ENCODE measurements around the gene PDZD2. TPM values are rescaled to one million over a fixed set of nuclear protein-coding genes. Genes with fewer than 3 reads are reported as not detected.

The PDZD2 gene
- not detected in 2 replicates for total RNA-seq (2021)
- percentile 0 among the genes with signal in this experiment for Bru-seq, nascent RNA
- percentile 1 among the genes with signal in this experiment for BruChase-seq, experiment 1, labeled RNA remaining after a 2-hour chase
- BruChase-seq, experiment 2, labeled RNA remaining after a 6-hour chase, result percentile 0 among the genes with signal in this experiment
- long read RNA-seq, partial matches to known transcripts, result 0 of 14 reads
- long read RNA-seq, other reads (novel, unspliced or antisense), result 14 of 14 reads

GRCh38 chr5:31638748-31639418 is at the start of gene PDZD2:
PDZD2 (plus strand) TSS chr5:31639131.
- POLR2A ChIA-PET (ENCODE audit: unreplicated experiment), result no interaction called here

GRCh38 chr5:31593665-31594064 is 45.3 kb upstream of the PDZD2 start:
- Histone ChIP-seq H3K4me1 (replicated peaks; ENCODE audit: insufficient read depth) (no peaks in the 10 kb centered on the region), H3K27me3 (ENCODE audit: insufficient read depth, low read depth) (peaks cover 94% of the 10 kb centered on the region), H3K4me3 (no peak overlapping the region), H4K20me1 (ENCODE audit: insufficient read depth) (no peaks in the 10 kb centered on the region), H3K36me3 (ENCODE audit: low read depth) (no peaks in the 10 kb centered on the region), H3K79me2 (ENCODE audit: low read depth) (no peaks in the 10 kb centered on the region), H3K4me2 (no peak overlapping the region), H3K27ac (no peak overlapping the region), H3K9me3 (ENCODE audit: insufficient read depth, low read depth) (no peaks in the 10 kb centered on the region), H2AFZ (no peak overlapping the region), H3K9me2 (ENCODE audit: insufficient read depth) (no peaks in the 10 kb centered on the region; the same call in 1 of the 2 replicates), H3F3A (ENCODE audit: insufficient read depth, low read depth) (no peaks in the 10 kb centered on the region)
- ChIA-PET POLR2A (ENCODE audit: unreplicated experiment) (interaction anchor here (0.5 kb wide), 1 partner anchor 161 kb away, joined by 4 read pairs; no protein-coding TSS in a partner anchor), CTCF (no interaction called here)
- TF ChIP-seq EZH2 (IDR thresholded peaks at IDR 0.05; ENCODE audit: low read depth), result no peak
- TF ChIP-seq, protein P1, sequence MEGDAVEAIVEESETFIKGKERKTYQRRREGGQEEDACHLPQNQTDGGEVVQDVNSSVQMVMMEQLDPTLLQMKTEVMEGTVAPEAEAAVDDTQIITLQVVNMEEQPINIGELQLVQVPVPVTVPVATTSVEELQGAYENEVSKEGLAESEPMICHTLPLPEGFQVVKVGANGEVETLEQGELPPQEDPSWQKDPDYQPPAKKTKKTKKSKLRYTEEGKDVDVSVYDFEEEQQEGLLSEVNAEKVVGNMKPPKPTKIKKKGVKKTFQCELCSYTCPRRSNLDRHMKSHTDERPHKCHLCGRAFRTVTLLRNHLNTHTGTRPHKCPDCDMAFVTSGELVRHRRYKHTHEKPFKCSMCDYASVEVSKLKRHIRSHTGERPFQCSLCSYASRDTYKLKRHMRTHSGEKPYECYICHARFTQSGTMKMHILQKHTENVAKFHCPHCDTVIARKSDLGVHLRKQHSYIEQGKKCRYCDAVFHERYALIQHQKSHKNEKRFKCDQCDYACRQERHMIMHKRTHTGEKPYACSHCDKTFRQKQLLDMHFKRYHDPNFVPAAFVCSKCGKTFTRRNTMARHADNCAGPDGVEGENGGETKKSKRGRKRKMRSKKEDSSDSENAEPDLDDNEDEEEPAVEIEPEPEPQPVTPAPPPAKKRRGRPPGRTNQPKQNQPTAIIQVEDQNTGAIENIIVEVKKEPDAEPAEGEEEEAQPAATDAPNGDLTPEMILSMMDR (conservative IDR thresholded peaks at IDR 0.05), result no peak
- no peak for DNase-seq
- BruUV-seq (replicated peaks), result no TSS peak
- intact Hi-C loops (cut with micrococcal nuclease; ENCODE audit: unreplicated experiment), result no loop called here

More at GRCh38 chr5:31638748-31639418, at the start of gene PDZD2:
- TF ChIP-seq, protein P1 (conservative IDR thresholded peaks at IDR 0.05), result no peak; the same call in 1 of the 2 replicates
- no peak for TF ChIP-seq EZH2 (IDR thresholded peaks at IDR 0.05; ENCODE audit: low read depth)
- Histone ChIP-seq H3F3A (ENCODE audit: insufficient read depth, low read depth) (no peaks in the 10 kb centered on the region), H3K9me3 (ENCODE audit: insufficient read depth, low read depth) (no peaks in the 10 kb centered on the region), H3K4me3 (no peak within 1 kb of the TSS), H4K20me1 (ENCODE audit: insufficient read depth) (no peaks in the 10 kb centered on the region), H3K9me2 (ENCODE audit: insufficient read depth) (no peaks in the 10 kb centered on the region), H3K4me1 (replicated peaks; ENCODE audit: insufficient read depth) (no peaks in the 10 kb centered on the region), H3K27me3 (ENCODE audit: insufficient read depth, low read depth) (peaks cover 71% of the 10 kb centered on the region), H3K79me2 (ENCODE audit: low read depth) (no peaks in the 10 kb centered on the region), H3K36me3 (ENCODE audit: low read depth) (no peaks in the 10 kb centered on the region), H3K4me2 (peak within 1 kb of the TSS; percentile 51; the same call in 1 of the 2 replicates), H3K27ac (no peak within 1 kb of the TSS), H2AFZ (no peak within 1 kb of the TSS)
- intact Hi-C loops (cut with micrococcal nuclease; ENCODE audit: unreplicated experiment), result no loop called here
- peak in 1 of 2 experiments; percentile 72 for DNase-seq
- CTCF ChIA-PET, result no interaction called here
- no TSS peak for BruUV-seq (replicated peaks)

- Histone ChIP-seq H3K27ac (no peak overlapping the region), H3K9me2 (ENCODE audit: insufficient read depth) (no peaks in the 10 kb centered on the region; the same call in 1 of the 2 replicates), H3K27me3 (ENCODE audit: insufficient read depth, low read depth) (peaks cover 98% of the 10 kb centered on the region), H3F3A (ENCODE audit: insufficient read depth, low read depth) (no peaks in the 10 kb centered on the region), H3K79me2 (ENCODE audit: low read depth) (no peaks in the 10 kb centered on the region), H3K4me2 (no peak overlapping the region), H4K20me1 (ENCODE audit: insufficient read depth) (no peaks in the 10 kb centered on the region), H2AFZ (no peak overlapping the region), H3K4me1 (replicated peaks; ENCODE audit: insufficient read depth) (no peaks in the 10 kb centered on the region), H3K9me3 (ENCODE audit: insufficient read depth, low read depth) (no peaks in the 10 kb centered on the region), H3K36me3 (ENCODE audit: low read depth) (no peaks in the 10 kb centered on the region), H3K4me3 (no peak overlapping the region)
- TF ChIP-seq, protein P1 (conservative IDR thresholded peaks at IDR 0.05), result no peak
- no peak for TF ChIP-seq EZH2 (IDR thresholded peaks at IDR 0.05; ENCODE audit: low read depth)
- intact Hi-C loops (cut with micrococcal nuclease; ENCODE audit: unreplicated experiment), result no loop called here
- BruUV-seq (replicated peaks), result no TSS peak
- CTCF ChIA-PET, result no interaction called here
- no peak for DNase-seq
- POLR2A ChIA-PET (ENCODE audit: unreplicated experiment), result no interaction called here
These were observed 42.6 kb upstream of the PDZD2 start for GRCh38 chr5:31596354-31596753.

Data from PC-9 (cell line).